ENCODE results near the gene GJD4. TPM values are rescaled to one million over a fixed set of nuclear protein-coding genes. Genes with fewer than 3 reads are reported as not detected.

Gene GJD4
- total RNA-seq, 2 donors from 2014 or later: not detected

DNA sequence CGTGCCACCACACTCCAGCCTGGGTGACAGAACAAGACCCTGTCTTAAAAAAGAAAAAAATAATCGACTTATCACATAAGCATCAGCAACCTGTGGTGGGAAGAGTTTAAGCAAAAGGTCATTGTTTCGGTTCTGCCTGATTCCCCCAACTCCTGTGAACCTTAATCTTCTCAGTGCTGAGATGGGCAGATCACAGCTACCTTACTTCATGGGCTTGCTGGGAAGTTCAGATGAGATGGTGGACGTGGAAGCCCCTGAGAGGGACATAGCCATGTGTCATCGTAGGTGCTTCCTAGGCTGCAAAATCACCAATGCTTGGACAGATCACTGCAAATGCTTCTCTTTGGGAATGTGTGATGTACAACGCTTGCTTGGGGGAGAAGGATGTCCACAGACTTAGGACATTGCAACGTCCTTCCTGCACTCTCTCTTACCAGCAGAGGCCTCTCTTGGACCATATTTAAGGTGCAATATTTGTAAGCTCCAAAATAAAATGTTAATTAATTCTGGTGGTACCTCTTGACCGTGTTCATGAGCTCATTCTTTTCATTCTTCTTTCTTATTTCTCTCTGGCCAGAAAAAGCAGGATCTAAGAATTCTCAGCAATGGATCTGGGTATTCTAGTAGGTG is 8.6 kb downstream of the GJD4 start:
- Histone ChIP-seq H3K27ac (no peak overlapping the region), H3K27me3 (peaks cover under 1% of the 10 kb centered on the region), H3K36me3 (no peaks in the 10 kb centered on the region), H3K4me1 (no peaks in the 10 kb centered on the region), H3K9me3 (no peaks in the 10 kb centered on the region), H3K4me3 (no peak overlapping the region), H3K9ac (ENCODE audit: low read depth in 2 of 2, low read length in 2 of 2) (no peak overlapping the region)
- TF ChIP-seq CTCF (IDR thresholded peaks at IDR 0.05): no peak
- intact Hi-C loops (cut with DNase I): no loop called here
- no peak for DNase-seq

GRCh38 chr10:35614312-35614711 is 9.2 kb downstream of the GJD4 start:
- no peak for TF ChIP-seq CTCF (IDR thresholded peaks at IDR 0.05)
- no peaks in the 10 kb centered on the region for H3K4me1 ChIP-seq
- DNase-seq: no peak
- H3K4me3 ChIP-seq: no peak overlapping the region
- H3K9me3 ChIP-seq: no peaks in the 10 kb centered on the region
- intact Hi-C loops (cut with DNase I): no loop called here
- H3K9ac ChIP-seq (ENCODE audit: low read depth in 2 of 2, low read length in 2 of 2): no peak overlapping the region
- no peak overlapping the region for H3K27ac ChIP-seq
- no peaks in the 10 kb centered on the region for H3K36me3 ChIP-seq
- H3K27me3 ChIP-seq: no peaks in the 10 kb centered on the region

GRCh38 chr10:35626971-35627507 is 21.9 kb downstream of the GJD4 start:
- Histone ChIP-seq H3K9me3 (no peaks in the 10 kb centered on the region), H3K4me3 (no peak overlapping the region), H3K27ac (no peak overlapping the region), H3K9ac (ENCODE audit: low read depth in 2 of 2, low read length in 2 of 2) (no peak overlapping the region), H3K4me1 (no peaks in the 10 kb centered on the region), H3K27me3 (no peaks in the 10 kb centered on the region), H3K36me3 (no peaks in the 10 kb centered on the region)
- intact Hi-C loops (cut with DNase I): no loop called here
- DNase-seq: no peak
- TF ChIP-seq CTCF (IDR thresholded peaks at IDR 0.05): no peak

DNA sequence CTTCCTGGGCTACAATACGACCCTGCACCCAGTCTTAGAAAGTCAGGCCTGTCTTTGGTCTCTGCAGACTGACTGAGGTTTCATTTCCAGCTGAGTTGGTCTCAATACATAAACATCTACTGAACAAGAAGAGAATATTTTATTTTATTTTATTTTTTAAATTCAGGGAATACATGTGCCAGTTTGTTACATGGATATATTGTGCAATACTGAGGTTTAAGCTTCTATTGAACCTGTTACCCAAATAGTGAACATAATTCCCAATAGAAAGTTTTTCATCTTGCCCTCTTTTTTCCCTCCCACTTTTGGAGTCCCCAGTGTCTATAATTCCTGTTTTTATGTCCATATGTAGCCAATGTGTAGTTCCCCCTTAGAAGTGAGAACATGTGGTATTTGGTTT is 26.3 kb downstream of the GJD4 start:
- Histone ChIP-seq H3K27me3 (no peaks in the 10 kb centered on the region), H3K9me3 (no peaks in the 10 kb centered on the region), H3K4me1 (no peaks in the 10 kb centered on the region), H3K4me3 (no peak overlapping the region), H3K27ac (no peak overlapping the region), H3K36me3 (no peaks in the 10 kb centered on the region), H3K9ac (ENCODE audit: low read depth in 2 of 2, low read length in 2 of 2) (no peak overlapping the region)
- intact Hi-C loops (cut with DNase I): loop anchor here (10.0 kb wide), 1 partner anchor 1253 kb away; no protein-coding TSS in a partner anchor
- no peak for TF ChIP-seq CTCF (IDR thresholded peaks at IDR 0.05)
- DNase-seq: no peak

- intact Hi-C loops (cut with DNase I): loop anchor here (10.0 kb wide), 1 partner anchor 1253 kb away; no protein-coding TSS in a partner anchor
- H3K27me3 ChIP-seq: no peaks in the 10 kb centered on the region
Observed at GRCh38 chr10:35632027-35632426, 26.9 kb downstream of the GJD4 start.

More at GRCh38 chr10:35632027-35632426, 26.9 kb downstream of the GJD4 start:
- TF ChIP-seq CTCF (IDR thresholded peaks at IDR 0.05): no peak
- Histone ChIP-seq H3K4me3 (no peak overlapping the region), H3K9ac (ENCODE audit: low read depth in 2 of 2, low read length in 2 of 2) (no peak overlapping the region), H3K9me3 (no peaks in the 10 kb centered on the region), H3K4me1 (no peaks in the 10 kb centered on the region), H3K36me3 (no peaks in the 10 kb centered on the region), H3K27ac (no peak overlapping the region)
- DNase-seq: no peak
